GM21619 (cell line): ENCODE data around the gene GGTLC1.

Experiments used
- ATAC-seq: cut with Tn5 transposase; IDR thresholded peaks from one replicate; pipeline ENCODE4 v1.9.1; 2021; ENCODE audit not compliant: unreplicated experiment

Gene GGTLC1

DNA sequence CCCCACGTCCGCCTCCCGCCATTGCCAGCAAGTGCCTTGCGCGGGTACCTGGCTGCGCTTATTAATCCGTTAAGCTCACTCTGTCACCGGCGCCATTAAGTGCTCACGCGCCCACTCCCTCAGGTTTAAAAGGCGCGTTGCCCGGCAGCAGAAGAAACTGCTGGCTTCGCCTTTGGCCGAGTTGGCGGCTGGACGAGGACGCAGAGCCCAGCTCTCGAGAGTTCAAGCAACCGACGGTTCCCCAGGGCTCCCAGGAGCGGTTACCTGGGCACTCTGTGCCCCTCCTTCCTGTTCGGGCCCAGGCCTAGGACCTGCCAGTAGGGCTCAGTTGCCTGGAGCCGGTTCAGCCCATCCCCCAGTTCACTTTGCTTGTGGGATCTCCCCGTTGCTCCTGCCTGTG lies at the start of gene GGTLC1:
Gene GGTLC1, minus strand, starts transcription at position 219 of the 400 bp plus-strand sequence. CDS start 2,168 bp downstream, outside the sequence.
- ATAC-seq = no peak

DNA sequence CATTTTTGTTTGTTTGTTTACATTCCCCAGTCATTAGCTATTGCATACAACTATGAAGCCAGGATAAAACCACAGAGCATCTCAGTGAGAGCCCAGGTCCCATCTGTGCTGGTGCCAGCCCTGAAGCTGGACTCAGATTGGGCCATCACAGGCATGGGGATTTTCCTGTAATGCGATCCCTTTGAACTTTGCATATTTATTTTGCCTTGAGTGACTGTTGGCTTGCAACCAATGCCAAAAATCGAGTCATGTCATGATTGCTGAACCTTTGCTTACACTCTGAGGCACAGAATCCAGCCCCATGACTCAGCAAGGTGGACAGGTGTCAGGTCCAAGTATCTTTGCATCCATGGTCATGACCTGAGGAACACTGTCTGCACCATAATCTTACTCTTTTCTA lies 46.2 kb upstream of the GGTLC1 start:
- no peak for ATAC-seq

DNA sequence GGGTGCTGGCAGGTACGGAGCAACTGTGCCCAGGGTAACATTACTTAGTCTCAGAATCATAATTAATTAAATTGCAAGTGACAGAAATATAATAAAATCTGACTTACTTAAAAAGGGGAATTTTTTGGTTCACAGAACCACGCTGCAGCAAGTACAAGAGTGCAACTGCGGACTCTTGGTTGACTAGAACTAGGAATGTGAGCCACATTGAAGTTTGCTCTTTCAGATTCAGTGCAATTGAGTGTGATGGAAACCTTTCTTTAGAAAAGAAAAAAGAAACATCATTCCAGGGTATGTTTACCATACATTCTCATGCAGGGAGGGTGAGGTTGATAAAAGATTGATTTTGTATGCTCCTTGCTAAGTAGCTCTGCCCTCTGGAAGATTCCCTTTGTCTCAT lies 45.0 kb upstream of the GGTLC1 start:
- no peak for ATAC-seq

DNA sequence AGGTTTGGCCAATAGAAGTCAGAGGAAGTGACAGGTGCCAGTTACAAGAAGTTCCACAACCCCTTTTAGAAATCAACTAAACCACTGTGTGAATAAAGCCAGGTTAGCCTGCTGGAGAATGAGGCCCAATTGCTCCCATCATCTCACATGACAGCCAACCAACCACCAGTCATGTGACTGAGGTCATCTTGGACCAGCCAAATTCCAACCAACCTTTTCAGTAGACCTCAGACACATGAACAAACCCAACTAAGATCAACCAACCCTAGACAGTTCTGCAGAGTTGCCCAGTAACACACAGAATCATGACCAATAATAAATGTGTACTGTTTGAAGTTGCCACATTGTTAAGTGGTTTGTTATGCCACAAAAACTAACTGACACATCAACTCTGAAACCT lies 44.6 kb upstream of the GGTLC1 start:
- ATAC-seq = no peak

DNA sequence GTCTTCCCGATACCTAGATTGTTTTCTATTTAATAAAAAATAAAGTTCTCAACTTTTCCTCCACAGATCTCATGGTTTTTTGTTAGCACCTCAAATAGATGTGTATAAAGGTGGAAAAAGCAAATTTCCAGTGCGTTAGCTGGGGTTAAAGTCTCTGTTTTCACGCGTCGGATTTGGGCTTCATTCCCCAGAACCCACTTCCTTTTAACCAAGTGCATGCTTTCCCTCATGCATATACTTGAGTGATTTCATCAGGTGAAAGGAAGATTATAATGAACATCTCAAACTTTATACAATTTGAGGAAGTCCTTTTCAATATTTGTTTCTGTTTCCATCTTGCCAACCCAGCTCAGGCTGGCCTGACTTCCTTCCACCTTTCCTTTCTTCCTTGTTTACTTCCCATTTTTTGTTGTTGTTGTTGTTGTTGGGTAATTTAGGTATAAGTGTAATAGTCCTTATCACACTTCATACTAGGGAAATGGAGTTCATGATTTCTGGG lies 43.9 kb upstream of the GGTLC1 start:
- no peak for ATAC-seq

DNA sequence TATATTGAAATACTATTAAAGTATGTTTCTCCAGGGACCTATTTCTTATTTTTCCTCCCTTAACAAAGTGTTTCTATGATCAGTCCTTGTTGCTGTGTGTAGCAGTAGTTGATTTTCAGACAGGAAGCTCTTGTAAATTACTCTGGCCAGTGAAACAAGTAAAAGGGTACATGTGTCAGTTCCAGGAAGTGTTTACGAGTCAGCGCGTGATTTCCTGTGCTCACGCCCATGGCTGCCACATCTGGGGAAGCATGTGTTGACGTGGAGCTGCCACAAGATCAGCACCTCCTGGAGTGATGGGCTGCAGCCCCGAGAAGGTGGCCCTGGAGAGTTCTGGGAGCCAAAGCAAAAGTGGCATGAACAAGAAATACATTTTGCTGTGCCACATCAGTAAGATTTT lies 38.6 kb upstream of the GGTLC1 start:
- no peak for ATAC-seq

DNA sequence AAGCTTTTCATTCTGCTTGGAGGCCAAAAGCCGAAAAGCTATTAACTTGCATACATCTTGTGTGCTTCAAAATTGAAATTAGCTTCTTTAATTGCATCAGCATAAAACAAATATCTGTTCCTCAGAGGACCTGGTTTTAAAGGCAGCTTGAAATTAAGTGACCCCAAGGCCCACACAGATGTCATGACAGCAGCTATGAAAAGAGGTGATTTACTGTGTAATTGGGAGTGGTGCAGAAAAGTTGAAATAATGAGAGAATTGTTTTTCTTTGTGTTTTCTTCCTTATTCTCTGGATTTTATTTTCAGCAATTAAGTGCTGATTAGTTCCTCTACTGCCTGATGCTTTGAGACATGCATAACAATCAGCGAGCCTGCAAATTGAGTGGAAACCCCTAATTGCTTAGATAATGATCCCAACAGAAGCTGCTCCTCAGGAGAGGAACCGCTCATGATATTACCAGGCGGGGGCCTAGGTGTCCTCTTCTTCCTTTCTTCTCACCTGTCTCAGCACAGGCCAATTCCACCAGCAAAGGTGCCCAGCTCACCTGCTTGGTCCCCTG lies 34.1 kb upstream of the GGTLC1 start:
- no peak for ATAC-seq

DNA sequence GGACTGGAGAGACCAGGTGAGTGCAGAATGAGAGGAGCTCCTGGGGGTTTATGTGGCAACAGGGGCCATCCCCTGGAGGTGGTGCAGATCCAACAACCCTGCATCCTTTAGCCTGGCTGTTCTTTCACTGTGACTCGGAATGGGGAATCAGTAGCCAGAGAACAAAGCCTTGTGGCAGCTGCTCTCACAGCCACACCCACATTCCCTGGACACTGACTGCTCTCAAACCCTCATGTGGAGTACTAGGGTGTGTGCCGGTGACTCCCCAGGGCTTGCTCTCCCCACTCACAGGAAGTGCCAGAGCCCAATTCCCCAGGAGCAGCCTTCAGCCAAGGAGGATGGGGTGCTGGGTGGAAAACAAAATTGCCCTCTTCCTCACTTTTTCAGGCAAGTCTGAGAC lies 30.2 kb upstream of the GGTLC1 start:
- no peak for ATAC-seq

DNA sequence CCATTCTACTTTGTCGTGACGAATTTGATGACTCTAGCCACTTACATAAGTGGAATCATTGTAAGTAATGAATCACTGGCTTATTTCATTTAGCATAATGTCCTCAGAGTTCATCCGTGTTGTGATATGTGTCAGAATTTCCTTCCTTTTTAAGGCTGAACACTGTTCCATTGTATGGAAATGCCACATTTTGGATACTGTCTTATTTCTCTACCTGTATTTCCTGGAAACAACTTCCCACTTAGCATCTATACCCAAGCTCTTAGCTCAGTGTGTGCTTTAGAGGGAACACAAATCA lies 28.8 kb upstream of the GGTLC1 start:
- ATAC-seq = no peak

DNA sequence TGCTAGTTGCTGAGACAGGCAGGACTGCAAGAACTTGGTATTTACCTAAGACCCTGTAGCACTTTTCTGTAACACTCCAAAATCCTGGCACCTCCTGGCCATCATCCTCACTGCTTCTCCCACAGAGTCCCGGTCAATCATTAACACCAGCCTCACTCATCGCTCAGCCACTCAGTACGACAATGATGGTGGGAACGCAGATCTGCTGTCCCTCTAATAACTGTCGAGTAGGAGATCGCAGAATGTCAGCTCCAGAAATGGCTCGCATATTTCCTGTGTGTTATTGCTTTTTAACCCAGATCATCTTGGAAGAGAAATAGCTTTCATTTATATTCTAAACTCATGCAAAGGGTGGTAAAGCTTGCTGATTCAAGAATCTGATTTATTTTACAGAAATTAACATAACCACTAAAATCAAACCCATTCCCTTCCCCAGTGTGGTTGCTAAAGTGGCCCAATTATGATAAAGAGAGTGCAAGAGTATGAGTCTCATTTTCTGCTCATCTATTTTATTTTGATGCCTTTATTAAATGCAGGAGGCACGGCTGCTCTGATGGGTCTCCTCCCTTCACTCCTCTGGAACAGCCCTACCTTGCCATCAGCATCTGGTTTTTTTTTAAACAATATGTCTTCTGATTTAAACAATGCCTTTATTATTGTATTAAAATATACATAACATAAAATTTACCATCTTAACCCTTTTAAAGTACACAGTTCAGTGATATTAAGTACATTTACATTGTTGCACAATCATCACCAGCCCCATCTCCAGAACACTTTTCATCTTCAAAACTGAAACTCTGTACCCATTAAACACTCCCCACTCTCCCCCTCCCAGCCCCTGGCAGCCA lies 28.3 kb upstream of the GGTLC1 start:
- ATAC-seq = no peak

DNA sequence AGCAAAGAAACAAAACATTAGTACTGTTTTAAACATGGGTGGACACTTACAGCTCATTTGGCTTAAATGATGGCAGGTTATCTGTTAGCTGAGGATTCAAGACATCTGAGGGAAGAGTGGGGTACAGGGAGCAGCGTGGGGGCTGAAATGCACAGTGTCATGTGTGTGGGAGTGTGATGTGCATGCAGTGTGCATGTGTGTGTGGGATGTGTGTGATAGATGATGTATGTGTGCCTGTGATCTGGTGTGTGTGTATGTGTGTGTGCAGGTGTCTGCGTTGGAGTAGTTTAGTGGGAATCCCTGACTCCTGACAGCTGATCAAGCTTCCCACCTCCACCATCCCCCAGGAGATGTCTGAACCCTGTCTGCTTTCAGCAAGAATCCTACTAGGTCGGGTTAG lies 25.4 kb upstream of the GGTLC1 start:
- ATAC-seq = no peak

DNA sequence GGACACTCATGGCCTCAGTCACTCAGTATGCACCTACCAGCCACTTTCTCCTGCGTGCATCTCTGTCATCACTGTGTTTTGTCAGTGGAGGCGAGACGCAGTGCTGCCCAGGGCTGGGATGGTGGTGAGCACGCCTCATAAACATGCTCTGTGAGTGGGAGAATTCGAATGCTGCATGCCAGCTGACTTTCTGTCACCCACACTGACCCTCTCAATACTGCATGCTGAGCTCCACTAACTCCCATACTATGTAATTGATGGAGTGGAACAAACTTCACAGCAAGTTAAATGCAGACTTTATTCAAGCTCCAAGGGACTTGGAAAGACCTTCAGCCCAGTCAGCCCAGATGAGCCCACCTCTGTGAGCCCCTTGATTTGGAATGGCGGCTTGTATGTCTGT lies 22.7 kb upstream of the GGTLC1 start:
- no peak for ATAC-seq

DNA sequence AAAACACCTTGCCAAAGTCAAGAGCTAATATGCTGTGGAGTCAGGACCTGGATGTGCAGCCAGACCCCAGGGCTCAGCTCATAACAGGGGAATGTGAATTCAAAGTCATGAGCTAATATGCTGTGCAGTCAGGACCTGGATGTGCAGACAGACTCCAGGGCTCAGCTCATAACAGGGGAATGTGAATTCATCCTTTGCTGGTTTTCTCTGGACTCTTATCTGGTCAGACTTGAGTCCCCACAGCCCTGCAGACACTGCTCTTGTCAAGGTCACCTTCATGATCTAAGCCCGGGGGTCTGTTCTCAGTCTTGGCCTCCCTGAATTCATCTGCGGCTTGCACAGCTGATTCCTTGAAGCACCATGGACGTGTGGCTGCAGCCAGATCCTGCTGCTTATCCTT lies 19.2 kb upstream of the GGTLC1 start:
- ATAC-seq = no peak

DNA sequence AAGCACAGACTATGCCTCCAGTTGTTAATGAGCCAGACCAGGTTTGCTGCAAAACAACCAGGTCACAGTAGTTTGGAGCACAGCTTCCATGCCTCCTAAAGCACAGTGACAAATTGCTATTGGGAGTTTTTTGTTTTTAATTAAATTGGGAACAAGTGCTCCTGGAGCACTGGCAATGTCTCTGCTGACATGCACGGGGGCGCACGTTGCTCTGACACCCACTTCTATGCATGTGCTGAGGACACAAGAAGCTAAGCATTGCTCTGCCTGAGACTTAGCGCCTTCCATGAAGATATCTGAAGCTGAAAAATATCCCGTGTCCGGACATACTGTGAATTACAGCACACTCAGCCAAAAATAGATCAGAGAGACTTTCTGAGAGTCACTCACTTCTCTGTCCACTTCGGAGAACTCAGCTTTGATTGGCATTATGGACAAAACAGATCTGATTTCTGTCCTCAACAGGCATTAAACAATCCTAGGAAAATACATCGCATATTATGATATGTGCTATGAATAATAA lies 18.6 kb upstream of the GGTLC1 start:
- no peak for ATAC-seq

DNA sequence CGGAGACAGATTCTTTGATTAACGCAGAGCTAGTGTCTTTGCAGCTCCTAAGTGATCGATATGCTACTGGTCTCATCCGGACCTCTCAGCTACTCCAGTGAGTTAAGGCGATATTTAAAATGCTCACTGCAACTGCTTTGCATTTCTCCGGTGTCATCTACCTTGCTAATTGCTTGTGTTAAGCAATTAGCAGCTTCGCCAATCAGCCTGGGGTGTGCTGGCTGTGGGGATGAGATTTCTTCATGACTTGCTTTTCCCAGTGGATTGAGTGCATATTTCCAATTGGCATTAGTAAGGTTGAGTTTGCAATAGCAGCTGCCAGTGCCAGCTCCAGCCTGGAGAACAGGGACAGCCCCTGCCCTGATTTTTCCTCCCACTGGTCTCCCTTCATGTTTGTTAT lies 18.0 kb upstream of the GGTLC1 start:
- ATAC-seq = no peak

DNA sequence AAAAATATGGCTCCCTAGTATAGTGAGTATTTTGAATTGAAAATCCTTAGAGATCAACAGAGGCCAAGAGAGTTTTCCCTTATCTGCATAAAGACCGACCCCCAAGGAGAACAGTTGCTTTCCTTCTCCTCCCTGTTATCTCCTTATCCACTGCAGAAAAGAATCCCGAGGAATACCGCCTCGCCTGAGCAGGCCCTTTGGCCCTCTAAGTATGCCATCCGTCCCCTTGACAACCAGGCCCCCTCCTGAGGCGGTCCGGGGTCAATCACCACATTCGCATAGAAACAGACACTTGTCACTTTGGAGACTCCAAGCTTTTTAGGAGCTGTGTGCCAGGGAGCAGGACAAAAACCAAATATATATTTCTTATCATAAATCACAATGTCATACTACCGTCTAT lies 15.9 kb upstream of the GGTLC1 start:
- no peak for ATAC-seq

DNA sequence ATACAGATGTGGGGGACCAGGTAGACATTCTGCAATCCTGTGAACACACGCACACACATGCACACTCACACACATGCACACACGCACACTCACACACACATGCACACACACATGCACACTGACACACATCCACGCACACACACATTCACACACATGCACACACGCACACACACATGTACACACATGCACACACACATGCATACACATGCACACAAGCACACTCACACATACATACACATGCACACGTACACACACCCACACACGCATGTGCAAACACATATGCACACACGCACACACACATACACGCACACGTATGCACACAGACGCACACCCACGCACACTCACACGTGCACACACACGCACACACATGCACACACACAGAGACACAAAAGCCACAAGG lies 14.3 kb upstream of the GGTLC1 start:
- ATAC-seq = no peak

DNA sequence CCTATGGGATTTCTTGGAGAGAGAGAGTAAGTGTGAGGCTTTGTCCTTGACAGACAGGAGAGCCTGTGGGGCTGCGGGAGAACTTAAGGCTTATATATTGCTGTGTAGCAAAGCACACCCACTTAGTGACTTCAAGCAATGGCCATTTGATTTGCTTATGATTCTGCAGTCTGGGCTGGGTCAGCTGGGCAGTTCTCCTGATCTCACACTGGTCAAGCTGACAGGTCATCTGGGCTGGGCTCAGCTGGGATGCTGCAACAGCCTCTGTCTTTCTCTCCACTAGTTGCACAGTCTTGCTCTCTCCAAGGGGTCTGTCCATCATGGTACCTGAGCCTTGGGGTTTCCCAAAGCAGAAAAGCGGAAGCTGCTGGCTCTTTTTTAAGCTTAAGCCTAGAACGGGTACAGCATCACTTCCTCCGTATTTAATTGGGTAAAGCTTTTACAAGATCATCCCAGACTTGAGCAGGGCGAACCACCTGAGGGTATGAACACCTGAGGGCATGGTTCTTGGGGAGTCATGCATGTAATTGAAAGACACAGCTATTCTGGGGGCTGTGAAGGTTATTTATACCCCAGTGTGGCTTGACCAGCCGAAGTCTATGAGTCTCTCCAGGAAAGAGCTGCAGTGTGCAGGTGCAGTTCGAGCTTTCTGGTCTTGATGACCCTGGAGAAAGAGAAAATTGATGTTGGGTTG lies 13.3 kb upstream of the GGTLC1 start:
- no peak for ATAC-seq

DNA sequence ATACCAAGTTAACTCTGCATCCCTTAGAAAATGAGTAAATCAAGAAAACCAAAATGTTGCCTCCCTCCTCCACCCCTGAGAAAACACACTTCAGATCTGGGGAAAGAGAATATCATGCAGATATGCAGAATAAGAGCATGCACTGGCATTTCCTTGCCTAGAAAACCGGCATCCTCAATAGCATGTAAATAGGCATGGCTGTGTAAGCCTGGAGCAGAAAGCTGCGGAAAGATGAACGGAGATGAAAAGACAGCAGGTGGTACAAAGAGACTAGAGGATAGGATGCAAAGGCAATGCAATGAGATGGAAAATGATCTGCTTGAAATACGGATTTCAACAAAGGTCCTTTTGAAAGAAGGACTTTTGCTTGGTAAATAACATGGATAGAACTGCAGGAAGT lies 10.3 kb upstream of the GGTLC1 start:
- ATAC-seq = no peak

DNA sequence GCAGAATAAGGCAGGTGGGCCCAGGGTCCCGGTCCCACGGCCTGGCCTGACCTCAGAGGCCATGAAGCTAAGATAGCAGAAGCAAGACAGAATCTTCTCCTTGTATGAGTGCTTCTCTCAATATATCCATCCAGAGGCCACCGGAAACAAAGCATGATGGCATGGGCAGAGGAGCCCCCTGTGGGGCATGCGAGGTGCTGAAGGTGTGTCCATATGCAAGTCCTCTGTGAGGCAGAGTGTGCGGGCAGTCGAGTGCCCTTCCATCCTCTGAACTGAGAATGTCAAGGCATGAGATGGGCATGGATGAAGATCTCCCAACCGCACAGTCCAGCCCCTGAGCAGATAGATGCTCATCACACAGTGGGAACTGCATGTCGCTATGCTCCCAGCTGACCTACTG lies 9.8 kb upstream of the GGTLC1 start:
- ATAC-seq = no peak

DNA sequence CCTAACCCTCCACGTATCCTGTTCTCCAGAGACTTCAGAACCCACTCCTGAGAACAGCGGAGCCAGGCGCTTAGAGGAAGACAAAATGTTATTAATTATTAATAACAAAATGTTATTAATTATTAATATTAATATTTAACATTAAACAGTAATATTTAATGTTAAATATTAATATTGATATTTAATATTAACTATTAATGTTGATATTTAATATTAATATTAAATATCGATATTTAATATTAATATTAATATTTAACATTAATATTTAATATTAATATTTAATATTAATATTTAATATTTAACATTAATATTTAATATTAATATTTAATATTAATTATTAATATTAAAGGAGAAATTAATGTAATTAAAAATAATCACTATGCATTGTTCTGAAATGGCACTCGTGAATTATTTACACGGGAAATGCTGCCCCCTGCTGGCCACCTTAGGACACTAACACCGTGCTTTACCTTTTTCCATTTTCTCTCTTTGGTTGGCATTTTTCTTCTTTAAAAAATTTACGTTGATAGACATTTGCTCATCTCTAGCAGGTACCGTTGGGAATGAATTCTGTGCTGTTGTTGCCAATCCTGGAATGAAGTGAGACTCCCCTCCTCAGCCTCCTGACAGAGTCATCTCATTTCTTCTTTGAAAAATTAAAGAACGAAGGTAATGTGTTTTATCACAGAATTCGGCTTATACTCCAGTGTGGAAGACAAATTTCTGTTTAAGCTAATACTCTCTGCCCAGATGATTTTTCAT lies 7.5 kb upstream of the GGTLC1 start:
- no peak for ATAC-seq
